GM18519 (cell line): Measurements from ENCODE around the gene PVALB.
"Not testable (repeated sequence)": the region's sequence is repeated elsewhere in the genome, so short reads cannot be mapped to it uniquely, and the experiment has no call there.

Experiments
- ATAC-seq: cut with Tn5 transposase; IDR thresholded peaks from one replicate; pipeline ENCODE4 v1.9.1; 2021; ENCODE audit warnings: mild to moderate bottlenecking, moderate library complexity; ENCODE audit not compliant: unreplicated experiment, low FRiP score

Gene PVALB

DNA sequence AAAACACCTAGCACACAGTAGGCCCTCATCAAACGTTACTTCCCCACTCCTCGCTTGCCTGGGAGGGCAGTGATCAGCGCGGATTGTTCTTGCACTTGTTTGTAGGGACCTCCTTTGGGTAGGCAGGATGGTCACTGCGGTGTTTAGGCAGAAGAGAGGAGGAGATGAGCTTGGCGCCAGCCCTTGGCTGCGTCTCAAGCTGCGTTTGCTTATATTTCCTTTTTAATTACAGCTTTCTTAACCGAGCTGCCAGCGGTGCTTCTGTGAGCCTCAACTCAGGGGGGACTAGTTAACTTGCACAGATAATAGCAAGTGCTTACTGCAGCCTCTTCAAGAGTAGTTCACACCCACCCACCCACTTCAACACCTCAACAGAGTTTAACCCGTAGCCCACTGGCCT, 56.0 kb downstream of the PVALB start:
- ATAC-seq: no peak

DNA sequence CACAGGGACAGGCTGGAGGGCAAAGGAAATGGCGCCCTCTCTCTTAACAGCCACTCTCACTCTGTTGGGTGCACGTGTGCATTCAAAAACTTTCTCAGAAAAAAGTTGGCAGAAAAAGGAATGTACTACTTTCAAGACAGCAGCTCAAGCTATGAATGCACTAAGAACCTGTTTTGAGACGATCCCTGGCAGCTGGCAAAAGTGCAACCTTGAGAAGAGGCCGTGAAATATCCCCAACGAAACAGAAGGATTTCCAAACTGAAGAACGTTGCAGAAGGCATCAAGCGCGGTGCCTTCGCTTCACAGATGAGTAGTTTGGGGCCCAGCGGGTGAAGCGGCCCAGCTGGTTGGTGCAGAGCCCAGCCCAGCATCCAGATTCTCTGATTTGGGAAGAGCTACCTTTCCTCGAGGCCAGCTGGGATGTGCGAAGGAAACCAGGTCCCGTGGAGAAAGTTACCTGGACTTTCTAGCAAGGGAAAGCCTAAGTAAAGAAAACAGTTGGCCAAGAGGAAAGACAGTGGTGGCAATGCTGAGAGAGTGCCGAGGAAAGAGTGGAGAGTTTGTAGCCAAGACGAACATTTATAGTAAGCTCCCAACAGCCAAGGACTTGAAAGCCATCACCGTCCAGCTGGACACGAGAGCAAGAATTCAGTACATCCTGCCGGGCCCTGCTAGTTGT, 57.2 kb downstream of the PVALB start:
- no peak for ATAC-seq

DNA sequence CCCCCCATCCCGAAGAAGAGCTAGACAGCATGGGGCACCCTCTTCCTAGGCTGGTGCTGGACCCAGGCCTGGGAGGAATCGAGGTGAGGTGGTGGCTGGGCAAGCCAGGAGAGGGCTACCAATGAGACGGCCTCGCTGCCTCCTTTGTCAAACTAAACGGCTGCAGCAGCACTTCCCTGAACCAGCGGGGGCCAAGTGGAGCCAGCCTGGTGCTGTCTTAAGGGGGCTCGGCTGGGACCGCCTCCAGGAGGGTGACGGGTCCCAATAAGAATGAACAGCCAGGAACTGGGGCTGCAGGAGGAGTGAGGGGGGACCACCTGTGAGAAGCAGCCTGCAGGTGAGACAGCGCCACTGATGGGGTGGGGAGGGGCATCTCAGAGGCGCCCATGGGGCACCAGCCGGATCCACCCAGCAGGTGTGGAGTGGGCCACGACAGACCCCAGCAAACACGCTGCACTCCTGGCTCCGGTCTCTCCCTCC, 58.0 kb downstream of the PVALB start:
- ATAC-seq: no peak

DNA sequence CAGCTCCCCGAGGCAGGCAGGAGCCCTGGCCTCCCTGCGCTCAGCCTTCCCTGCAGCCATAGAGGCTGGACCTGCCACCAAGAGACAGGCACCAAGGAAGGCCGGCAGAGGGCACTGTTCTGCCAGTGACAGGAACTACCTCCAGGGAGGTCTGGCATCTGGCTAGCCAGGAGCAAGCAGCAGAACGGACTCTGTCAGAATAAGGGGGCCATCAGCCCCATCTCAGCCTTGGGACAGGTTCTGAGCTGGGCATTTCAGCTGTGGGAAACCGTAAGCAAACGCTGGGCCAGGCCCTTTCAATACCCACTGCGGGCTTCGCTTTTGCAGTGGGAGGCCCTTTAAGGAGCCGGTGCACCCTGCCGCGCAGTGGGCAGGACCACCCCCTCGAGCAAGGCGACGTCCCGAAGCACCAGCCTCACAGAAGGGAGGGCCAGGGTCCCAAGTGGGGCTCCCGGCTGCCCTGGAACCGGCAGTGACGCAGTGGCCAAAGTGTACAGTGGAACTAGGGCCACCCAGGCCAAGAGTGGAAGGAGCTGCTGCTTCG, 59.1 kb downstream of the PVALB start:
- ATAC-seq: no peak

DNA sequence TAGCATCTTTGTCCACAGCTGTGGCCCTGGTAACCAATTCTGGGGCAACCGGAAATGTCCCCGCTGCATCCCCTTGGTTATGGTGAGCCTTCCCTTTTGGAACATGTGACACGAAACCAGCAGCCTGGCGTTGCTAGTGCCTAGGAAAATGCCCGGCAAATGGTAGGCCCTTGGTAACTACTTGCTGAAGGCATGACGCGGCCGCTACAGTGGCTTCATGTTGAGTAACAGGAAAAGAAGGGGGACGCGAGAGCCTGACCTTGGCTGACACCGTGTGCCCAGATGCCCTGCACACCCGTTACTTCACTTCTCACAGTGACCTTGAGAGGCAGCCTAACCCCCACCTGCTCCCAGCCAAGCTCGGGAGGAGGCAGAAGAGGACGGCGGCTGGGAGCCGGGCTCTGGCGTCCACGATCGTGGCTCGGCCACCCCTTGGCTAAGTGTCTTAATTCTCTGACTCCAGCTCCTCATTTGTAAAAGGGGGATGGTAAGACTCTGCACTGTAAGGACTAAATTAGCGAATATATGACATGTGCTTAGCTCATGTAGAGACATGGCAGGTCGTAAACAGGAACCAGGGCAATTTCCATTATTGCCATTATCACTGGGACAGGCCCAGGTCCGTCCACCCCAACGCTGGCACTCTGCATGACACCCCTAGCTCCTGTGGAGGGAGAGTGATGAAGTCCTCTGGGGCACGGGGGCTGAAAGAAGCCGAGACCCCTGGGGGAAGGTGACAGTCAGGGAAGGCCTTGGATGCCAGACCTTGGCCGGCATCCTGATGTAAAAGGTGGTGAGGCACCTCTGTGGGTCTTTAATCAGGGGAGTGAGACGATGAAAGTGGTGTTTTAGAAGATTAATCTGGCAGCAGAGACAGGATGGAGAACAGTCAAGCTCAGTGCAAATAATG, 59.8 kb downstream of the PVALB start:
- no peak for ATAC-seq

DNA sequence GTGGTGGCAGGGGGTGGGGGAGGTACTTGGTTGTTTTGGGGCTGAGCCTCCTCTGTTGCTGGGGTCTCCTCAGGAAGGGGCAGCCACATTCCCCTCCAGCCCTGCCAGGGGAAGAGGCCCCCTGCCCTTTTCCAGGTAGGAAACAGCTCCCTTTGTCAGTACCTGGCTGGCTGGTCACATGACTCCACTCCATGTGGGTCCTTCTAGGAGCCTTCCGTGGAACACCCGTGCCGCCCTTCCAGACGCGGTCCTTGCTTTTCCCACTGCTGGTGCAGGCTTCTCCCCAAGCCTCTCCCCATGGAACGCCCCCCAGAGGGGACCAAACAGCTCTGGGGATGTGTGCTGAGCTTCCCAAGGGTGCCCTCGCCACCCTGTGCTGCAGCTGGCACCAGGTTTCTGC, 60.8 kb downstream of the PVALB start:
- no peak for ATAC-seq

DNA sequence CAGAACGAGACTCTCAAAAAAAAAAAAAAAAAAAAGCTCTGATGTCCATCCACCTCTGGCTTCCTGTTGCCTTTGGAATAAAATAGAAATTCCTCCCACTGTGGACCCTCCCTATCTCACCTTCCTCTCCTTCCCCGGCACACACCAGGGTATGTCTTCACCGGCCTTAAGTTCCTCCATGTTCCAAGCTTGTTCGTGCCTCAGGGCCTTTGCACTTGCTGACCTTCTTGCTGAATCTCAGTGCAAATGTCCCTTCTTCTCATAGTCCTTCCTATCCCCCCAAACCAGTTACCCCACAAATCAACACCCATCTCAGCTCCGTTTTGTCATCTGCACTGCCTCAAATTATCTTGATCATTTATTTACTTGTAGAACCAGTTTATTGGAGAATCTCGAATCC, 61.5 kb downstream of the PVALB start:
- no peak for ATAC-seq

DNA sequence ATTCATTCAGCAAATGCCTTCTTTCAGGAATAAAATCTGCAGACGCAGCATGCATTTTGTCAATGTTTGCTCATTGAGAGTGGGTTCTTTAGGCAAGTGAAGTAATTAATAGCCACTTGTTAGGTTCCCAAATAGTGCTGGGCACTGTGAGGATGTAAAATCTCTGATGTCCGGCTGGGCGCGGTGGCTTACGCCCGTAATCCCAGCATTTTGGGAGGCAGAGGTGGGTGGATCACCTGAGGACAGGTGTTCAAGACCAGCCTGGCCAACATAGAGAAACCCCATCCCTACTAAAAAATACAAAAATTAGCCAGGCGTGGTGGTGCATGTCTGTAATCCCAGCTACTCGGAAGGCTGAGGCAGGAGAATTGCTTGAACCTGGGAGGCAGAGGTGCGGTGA, 62.0 kb downstream of the PVALB start:
- ATAC-seq: not testable (repeated sequence)

DNA sequence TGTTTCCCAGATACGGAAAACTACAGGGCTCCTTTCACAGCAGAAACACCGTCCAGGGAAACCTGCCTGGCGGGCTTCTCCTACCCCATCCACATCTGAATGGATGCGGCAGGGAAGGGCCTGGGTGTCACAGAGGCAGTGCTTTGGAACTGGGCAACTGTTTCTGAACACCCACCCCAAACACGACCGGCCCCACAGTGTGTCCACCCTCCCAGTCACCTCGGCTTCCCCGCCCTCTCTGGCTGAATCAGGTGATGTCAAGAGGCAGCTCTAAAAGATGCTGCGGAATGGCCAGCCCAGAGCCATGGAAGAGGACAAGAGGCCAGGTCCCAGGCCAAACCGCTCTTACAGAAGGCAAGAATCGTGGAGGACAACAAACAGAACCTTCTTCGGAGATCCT, 62.9 kb downstream of the PVALB start:
- ATAC-seq: no peak

DNA sequence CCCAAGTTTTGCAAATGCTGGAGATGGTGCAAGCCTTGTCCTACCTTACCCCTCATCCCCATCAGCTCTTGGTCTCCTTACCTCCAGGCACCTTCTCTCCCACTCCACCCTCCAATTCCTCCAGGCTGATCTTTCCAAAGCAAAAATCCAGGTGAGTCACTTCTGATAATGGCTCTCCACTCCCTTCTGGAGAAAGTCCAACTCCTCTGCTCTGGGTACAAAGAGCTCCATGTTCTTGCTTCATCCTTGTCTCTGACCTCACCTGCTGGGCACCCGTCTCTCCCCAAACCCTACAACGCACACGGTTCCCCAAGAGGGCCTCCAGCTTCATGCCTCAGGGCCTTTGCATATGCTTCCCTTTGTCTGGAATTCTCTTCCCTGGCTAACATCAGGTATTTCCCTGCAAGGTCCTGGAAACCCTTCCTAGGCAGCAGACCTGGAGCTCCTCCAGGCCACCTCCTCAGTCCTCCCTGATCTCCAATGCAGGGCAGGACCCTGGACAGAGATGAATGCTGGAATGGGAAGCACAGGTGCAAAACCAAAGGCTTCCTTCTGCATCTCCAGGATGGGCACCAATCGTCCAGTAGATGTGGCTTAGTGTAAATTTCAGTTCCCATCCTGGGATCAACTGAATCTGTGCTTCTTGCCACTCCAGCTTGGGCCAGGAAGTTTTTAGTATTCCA, 63.6 kb downstream of the PVALB start:
- ATAC-seq: no peak
